IMR-90 (cell line): ENCODE measurements around the gene TBC1D22A. TPM values are rescaled to one million over a fixed set of nuclear protein-coding genes. Genes with fewer than 3 reads are reported as not detected.

Source experiments
- ATAC-seq: fragments of 200-7000 bp; cut with Tn5 transposase; 2 replicates; pipeline ENCODE4 v1.9.1; 2020; ENCODE audit warnings: low read depth, mild to moderate bottlenecking, moderate library complexity
- BruUV-seq: library from RNA; stranded (reverse); fragments of 400-500 nt; replicated peaks from 2 replicates; lab custom pipeline; 2021; lab: Mats Ljungman, UMichigan
- CTCF ChIA-PET: fragments of 300-600 bp; formaldehyde crosslinking; extraction: SDS; loops from one replicate; lab custom pipeline; 2021; ENCODE audit warnings: antibody characterized with exemption; lab: Yijun Ruan, JAX
- POLR2A ChIA-PET: fragments of 300-600 bp; sonication (Branson Sonifier 250); formaldehyde crosslinking; loops from one replicate; lab custom pipeline; 2022; ENCODE audit warnings: antibody characterized with exemption; ENCODE audit not compliant: unreplicated experiment; lab: Charles Lee
- DNase-seq: peaks from one replicate; pipeline ENCODE4 v3.0.0; 2013
- H2AFZ ChIP-seq: replicated peaks from 2 replicates; pipeline ENCODE3; 2013; ENCODE audit warnings: low read length, mild to moderate bottlenecking; ENCODE audit not compliant: poor library complexity
- H2AK5ac ChIP-seq: 2 replicates; pipeline ENCODE4 v1.6.1; 2013; ENCODE audit warnings: low read depth, low read length, inconsistent platforms
- H2AK9ac ChIP-seq: replicated peaks from 2 replicates; pipeline ENCODE3; 2013; ENCODE audit warnings: mild to moderate bottlenecking, low read depth, low read length, moderate library complexity; ENCODE audit not compliant: poor library complexity
- H2BK120ac ChIP-seq: 2 replicates; pipeline ENCODE4 v1.6.1; 2013; ENCODE audit warnings: low read depth, low read length, inconsistent platforms
- H2BK15ac ChIP-seq: 3 replicates; pipeline ENCODE4 v1.6.1; 2013; ENCODE audit warnings: low read depth, low read length, inconsistent platforms
- H2BK20ac ChIP-seq: 2 replicates; pipeline ENCODE4 v1.6.1; 2013; ENCODE audit warnings: low read depth, mild to moderate bottlenecking, inconsistent platforms, low read length, moderate library complexity
- H2BK5ac ChIP-seq: 2 replicates; pipeline ENCODE4 v1.6.1; 2013; ENCODE audit warnings: mild to moderate bottlenecking, low read depth, low read length, inconsistent platforms; ENCODE audit not compliant: poor library complexity, severe bottlenecking
- H3K14ac ChIP-seq: replicated peaks from 2 replicates; pipeline ENCODE4 v1.6.1; 2013; ENCODE audit warnings: low read depth, low read length, inconsistent platforms
- H3K18ac ChIP-seq: 2 replicates; pipeline ENCODE4 v1.6.1; 2013; ENCODE audit warnings: low read depth, low read length, control low read depth
- H3K23ac ChIP-seq: 2 replicates; pipeline ENCODE4 v1.6.1; 2013; ENCODE audit warnings: low read depth, low read length, inconsistent platforms
- H3K27ac ChIP-seq: 2 replicates; pipeline ENCODE4 v1.5.1; 2013; ENCODE audit warnings: mild to moderate bottlenecking, control low read depth, low read length; ENCODE audit not compliant: insufficient read depth
- H3K27me3 ChIP-seq: 2 replicates; pipeline ENCODE4 v1.6.1; 2013; ENCODE audit warnings: low read length; ENCODE audit not compliant: control insufficient read depth, insufficient read depth
- H3K36me3 ChIP-seq: 2 replicates; pipeline ENCODE4 v1.6.1; 2013; ENCODE audit warnings: low read length, mixed read lengths; ENCODE audit not compliant: control insufficient read depth, insufficient read depth
- H3K4ac ChIP-seq: 2 replicates; pipeline ENCODE4 v1.6.1; 2013; ENCODE audit warnings: low read depth, low read length, inconsistent platforms
- H3K4me1 ChIP-seq: 2 replicates; pipeline ENCODE4 v1.6.1; 2013; ENCODE audit warnings: low read length, mixed read lengths; ENCODE audit not compliant: control insufficient read depth, insufficient read depth
- H3K4me2 ChIP-seq: 2 replicates; pipeline ENCODE4 v1.6.1; 2013; ENCODE audit warnings: low read depth, mild to moderate bottlenecking, control low read depth, low read length, moderate library complexity
- H3K4me3 ChIP-seq: 2 replicates; pipeline ENCODE4 v1.5.1; 2013; ENCODE audit warnings: low read depth, mild to moderate bottlenecking, control low read depth, low read length, moderate library complexity; ENCODE audit not compliant: insufficient read depth
- H3K56ac ChIP-seq: 2 replicates; pipeline ENCODE4 v1.6.1; 2013; ENCODE audit warnings: low read length, inconsistent platforms; ENCODE audit not compliant: insufficient read depth; ENCODE audit errors: extremely low read depth
- H3K79me1 ChIP-seq, 2 experiments: 2 replicates each; pipeline ENCODE4 v1.6.1; 2013; ENCODE audit warnings: low read length in 2 of 2, inconsistent platforms in 1 of 2, low read depth in 1 of 2
- H3K9ac ChIP-seq: 2 replicates; pipeline ENCODE4 v1.6.1; 2013; ENCODE audit warnings: low read depth, low read length, control low read depth
- H3K9me1 ChIP-seq: 2 replicates; pipeline ENCODE4 v1.6.1; 2013; ENCODE audit warnings: low read length, inconsistent platforms; ENCODE audit not compliant: insufficient read depth
- H3K9me3 ChIP-seq: 2 replicates; pipeline ENCODE4 v1.6.1; 2013; ENCODE audit warnings: low read length; ENCODE audit not compliant: control insufficient read depth, insufficient read depth
- H4K20me1 ChIP-seq: 2 replicates; pipeline ENCODE4 v1.6.1; 2013; ENCODE audit warnings: low read length, inconsistent platforms; ENCODE audit not compliant: insufficient read depth
- H4K5ac ChIP-seq: 2 replicates; pipeline ENCODE4 v1.6.1; 2013; ENCODE audit warnings: mild to moderate bottlenecking, low read depth, low read length, control low read depth
- H4K8ac ChIP-seq, 2 experiments: 2 replicates each; pipeline ENCODE4 v1.6.1; 2013; ENCODE audit warnings: low read depth in 2 of 2, low read length in 2 of 2, control low read depth in 1 of 2, inconsistent platforms in 1 of 2
- H4K91ac ChIP-seq: 2 replicates; pipeline ENCODE4 v1.6.1; 2013; ENCODE audit warnings: low read depth, low read length, inconsistent platforms; ENCODE audit not compliant: insufficient read depth
- BHLHE40 ChIP-seq: fragments of 150-350 bp; IDR thresholded peaks from 2 replicates; pipeline ENCODE4 v1.6.1; 2016; ENCODE audit warnings: mild to moderate bottlenecking, low read depth, low read length
- CEBPB ChIP-seq: IDR thresholded peaks from 2 replicates; pipeline ENCODE4 v1.6.1; 2012; ENCODE audit warnings: low read depth, low read length, improper control_type of control experiment
- CHD1 ChIP-seq: IDR thresholded peaks from 2 replicates; pipeline ENCODE4 v1.6.1; 2012; ENCODE audit warnings: low read depth, low read length, improper control_type of control experiment
- FOS ChIP-seq: fragments of 150-350 bp; IDR thresholded peaks from 2 replicates; pipeline ENCODE4 v1.6.1; 2016; ENCODE audit warnings: low read depth, low read length
- MAFK ChIP-seq: IDR thresholded peaks from 2 replicates; pipeline ENCODE4 v1.6.1; 2012; ENCODE audit warnings: low read depth, low read length, improper control_type of control experiment
- MAZ ChIP-seq: IDR thresholded peaks from 2 replicates; pipeline ENCODE4 v1.6.1; 2012; ENCODE audit warnings: low read depth, mild to moderate bottlenecking, low read length, improper control_type of control experiment, moderate library complexity, borderline replicate concordance
- MXI1 ChIP-seq: IDR thresholded peaks from 2 replicates; pipeline ENCODE4 v1.6.1; 2012; ENCODE audit warnings: low read depth, mild to moderate bottlenecking, low read length, moderate library complexity, borderline replicate concordance
- NFE2L2 ChIP-seq: fragments of 150-350 bp; IDR thresholded peaks from 2 replicates; pipeline ENCODE4 v1.6.1; 2016; ENCODE audit warnings: low read depth, mild to moderate bottlenecking, low read length
- POLR2A ChIP-seq: IDR thresholded peaks from 2 replicates; pipeline ENCODE4 v1.6.1; 2012; ENCODE audit warnings: mild to moderate bottlenecking, low read depth, low read length
- RAD21 ChIP-seq: IDR thresholded peaks from 2 replicates; pipeline ENCODE4 v1.6.1; 2012; ENCODE audit warnings: low read length, improper control_type of control experiment
- RCOR1 ChIP-seq: IDR thresholded peaks from 2 replicates; pipeline ENCODE4 v1.6.1; 2012; ENCODE audit warnings: mild to moderate bottlenecking, low read length, improper control_type of control experiment; ENCODE audit not compliant: insufficient replicate concordance
- RFX5 ChIP-seq: IDR thresholded peaks from 2 replicates; pipeline ENCODE4 v1.8.0; 2012; ENCODE audit warnings: low read depth, mild to moderate bottlenecking, low read length, moderate library complexity
- SMC3 ChIP-seq: fragments of 150-350 bp; IDR thresholded peaks from 2 replicates; pipeline ENCODE4 v1.6.1; 2016; ENCODE audit warnings: low read depth, mild to moderate bottlenecking, antibody characterized with exemption, low read length, moderate library complexity
- WGBS, 2 experiments: methylation state at CpG; one replicate each; pipeline versions ENCODE4 v1.1.5 to v1.1.7; 2013; ENCODE audit warnings: missing lambda C conversion rate in 2 of 2; ENCODE audit not compliant: insufficient read length in 1 of 2; ENCODE audit errors: extremely low coverage in 2 of 2; 5-methylcytosine and 5-hydroxymethylcytosine counted together
- dilution Hi-C: fragments of 300-500 bp; cut with HindIII; formaldehyde crosslinking; loops from one replicate; pipeline ENCODE4 v1.14.3; 2018; ENCODE audit warnings: low sequenced_read_pairs; ENCODE audit not compliant: unreplicated experiment
- in situ Hi-C: fragments of 300-500 bp; cut with MboI; formaldehyde crosslinking; loops from 3 replicates; pipeline ENCODE4 v1.14.3; 2019; ENCODE audit warnings: low sequenced_read_pairs, inconsistent platforms, mixed read lengths
- intact Hi-C: fragments of 100-400 bp; cut with micrococcal nuclease; formaldehyde crosslinking; loops from 2 replicates; pipeline ENCODE4 v1.10.0; 2022
- polyA plus RNA-seq, 3 experiments: library from polyadenylated mRNA; depleted of rRNA; stranded (reverse); fragments of >200 nt; gene quantifications; 2 replicates each; pipeline ENCODE4 v1.2.3, GENCODE V29; 2012; ENCODE audit warnings: low replicate concordance in 1 of 3
- total RNA-seq: library from RNA; depleted of rRNA; stranded (reverse); fragments of >200 nt; gene quantifications from 2 replicates; pipeline ENCODE4 v1.2.3, GENCODE V29; 2012
- TF ChIP-seq, protein P1 (sequence below): fragments of 150-350 bp; IDR thresholded peaks from 2 replicates; pipeline ENCODE4 v1.6.1; 2016; ENCODE audit warnings: low read depth, mild to moderate bottlenecking, low read length, moderate library complexity, borderline replicate concordance
- TF ChIP-seq, protein P2 (sequence below): conservative IDR thresholded peaks from 2 replicates; pipeline ENCODE4 v1.5.1; 2012; ENCODE audit warnings: mild to moderate bottlenecking, low read depth, low read length, improper control_type of control experiment
- TF ChIP-seq, protein P3 (sequence below): fragments of 150-350 bp; IDR thresholded peaks from 2 replicates; pipeline ENCODE4 v1.6.1; 2017; ENCODE audit warnings: mild to moderate bottlenecking, antibody characterized with exemption, low read length, low read depth

The TBC1D22A gene
- total and polyA plus RNA-seq, 2 of the 4 experiments (the other 2 are of a cell fraction): 9.0 to 16.7 TPM

DNA sequence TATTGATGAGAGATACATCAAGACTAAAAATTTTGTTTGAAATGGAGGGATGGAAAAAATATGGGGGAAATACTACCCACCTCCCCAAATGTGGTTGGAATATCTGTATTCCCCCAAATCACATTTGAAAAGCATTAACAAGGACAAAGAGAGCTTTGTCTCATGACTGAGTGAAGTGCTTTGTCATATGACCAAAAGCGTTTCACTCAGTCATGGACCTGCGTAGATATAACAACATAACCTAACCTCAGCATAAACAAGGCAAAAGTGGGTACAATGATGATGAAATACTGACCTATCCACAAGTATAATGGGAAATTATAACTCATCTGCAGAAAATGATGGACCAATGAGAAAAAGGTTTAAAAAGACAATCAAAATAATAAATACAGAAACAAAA is 418.3 kb downstream of the TBC1D22A start:
- Histone ChIP-seq H2BK20ac (no peak overlapping the region), H3K23ac (no peak overlapping the region), H2BK15ac (no peak overlapping the region), H2BK120ac (no peak overlapping the region), H2BK5ac (no peak overlapping the region), H3K9me1 (no peaks in the 10 kb centered on the region), H3K4ac (no peak overlapping the region), H3K56ac (no peak overlapping the region), H4K5ac (no peak overlapping the region), H3K9me3 (no peaks in the 10 kb centered on the region), H4K91ac (no peak overlapping the region), H4K8ac (no peak overlapping the region), H2AK9ac (no peak overlapping the region), H3K18ac (no peak overlapping the region), H3K79me1 (no peaks in the 10 kb centered on the region; a peak in 2 of 4 replicates), H3K14ac (no peak overlapping the region), H3K4me1 (no peaks in the 10 kb centered on the region; the same call in 1 of the 2 replicates), H3K27ac (no peak overlapping the region), H3K27me3 (no peaks in the 10 kb centered on the region), H2AK5ac (no peak overlapping the region), H2AFZ (no peak overlapping the region), H3K36me3 (no peaks in the 10 kb centered on the region), H3K4me2 (no peak overlapping the region), H3K4me3 (no peak overlapping the region), H3K9ac (no peak overlapping the region), H4K20me1 (no peaks in the 10 kb centered on the region)
- ChIA-PET POLR2A (no interaction called here), CTCF (no interaction called here)
- in situ Hi-C loops (no loop called here), dilution Hi-C loops (no loop called here), intact Hi-C loops (no loop called here)
- no TSS peak for BruUV-seq
- DNase-seq (no peak), ATAC-seq (no peak)
- WGBS, 2 experiments: no CpG with 5 or more reads among the region's 2 CpGs
- TF ChIP-seq MAZ (no peak), RAD21 (no peak), CHD1 (no peak), RFX5 (no peak), FOS (no peak), MAFK (no peak), CEBPB (no peak), NFE2L2 (no peak), BHLHE40 (no peak), POLR2A (no peak), SMC3 (no peak), MXI1 (no peak), RCOR1 (no peak)
- TF ChIP-seq, protein P1, sequence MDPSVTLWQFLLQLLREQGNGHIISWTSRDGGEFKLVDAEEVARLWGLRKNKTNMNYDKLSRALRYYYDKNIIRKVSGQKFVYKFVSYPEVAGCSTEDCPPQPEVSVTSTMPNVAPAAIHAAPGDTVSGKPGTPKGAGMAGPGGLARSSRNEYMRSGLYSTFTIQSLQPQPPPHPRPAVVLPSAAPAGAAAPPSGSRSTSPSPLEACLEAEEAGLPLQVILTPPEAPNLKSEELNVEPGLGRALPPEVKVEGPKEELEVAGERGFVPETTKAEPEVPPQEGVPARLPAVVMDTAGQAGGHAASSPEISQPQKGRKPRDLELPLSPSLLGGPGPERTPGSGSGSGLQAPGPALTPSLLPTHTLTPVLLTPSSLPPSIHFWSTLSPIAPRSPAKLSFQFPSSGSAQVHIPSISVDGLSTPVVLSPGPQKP: no peak
- TF ChIP-seq, protein P2, sequence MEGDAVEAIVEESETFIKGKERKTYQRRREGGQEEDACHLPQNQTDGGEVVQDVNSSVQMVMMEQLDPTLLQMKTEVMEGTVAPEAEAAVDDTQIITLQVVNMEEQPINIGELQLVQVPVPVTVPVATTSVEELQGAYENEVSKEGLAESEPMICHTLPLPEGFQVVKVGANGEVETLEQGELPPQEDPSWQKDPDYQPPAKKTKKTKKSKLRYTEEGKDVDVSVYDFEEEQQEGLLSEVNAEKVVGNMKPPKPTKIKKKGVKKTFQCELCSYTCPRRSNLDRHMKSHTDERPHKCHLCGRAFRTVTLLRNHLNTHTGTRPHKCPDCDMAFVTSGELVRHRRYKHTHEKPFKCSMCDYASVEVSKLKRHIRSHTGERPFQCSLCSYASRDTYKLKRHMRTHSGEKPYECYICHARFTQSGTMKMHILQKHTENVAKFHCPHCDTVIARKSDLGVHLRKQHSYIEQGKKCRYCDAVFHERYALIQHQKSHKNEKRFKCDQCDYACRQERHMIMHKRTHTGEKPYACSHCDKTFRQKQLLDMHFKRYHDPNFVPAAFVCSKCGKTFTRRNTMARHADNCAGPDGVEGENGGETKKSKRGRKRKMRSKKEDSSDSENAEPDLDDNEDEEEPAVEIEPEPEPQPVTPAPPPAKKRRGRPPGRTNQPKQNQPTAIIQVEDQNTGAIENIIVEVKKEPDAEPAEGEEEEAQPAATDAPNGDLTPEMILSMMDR: no peak
- TF ChIP-seq, protein P3, sequence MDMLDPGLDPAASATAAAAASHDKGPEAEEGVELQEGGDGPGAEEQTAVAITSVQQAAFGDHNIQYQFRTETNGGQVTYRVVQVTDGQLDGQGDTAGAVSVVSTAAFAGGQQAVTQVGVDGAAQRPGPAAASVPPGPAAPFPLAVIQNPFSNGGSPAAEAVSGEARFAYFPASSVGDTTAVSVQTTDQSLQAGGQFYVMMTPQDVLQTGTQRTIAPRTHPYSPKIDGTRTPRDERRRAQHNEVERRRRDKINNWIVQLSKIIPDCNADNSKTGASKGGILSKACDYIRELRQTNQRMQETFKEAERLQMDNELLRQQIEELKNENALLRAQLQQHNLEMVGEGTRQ: no peak
